WTC11 (cell line): ENCODE measurements around the gene GOLT1A. TPM values are rescaled to one million over a fixed set of nuclear protein-coding genes. Genes with fewer than 3 reads are reported as not detected.

Experiments
- ATAC-seq: fragments of 200-7000 bp; cut with Tn5 transposase; 2 replicates; pipeline ENCODE4 v1.10.0; 2021; ENCODE audit warnings: mild to moderate bottlenecking, moderate library complexity
- CTCF ChIA-PET: fragments of 300-600 bp; sonication (Branson Sonifier 250); formaldehyde crosslinking; loops from one replicate; lab custom pipeline; 2021; ENCODE audit warnings: antibody characterized with exemption; lab: Charles Lee
- POLR2A ChIA-PET: fragments of 350-600 bp; sonication (Branson Sonifier 250); formaldehyde crosslinking; loops from one replicate; lab custom pipeline; 2021; ENCODE audit warnings: antibody characterized with exemption; lab: Charles Lee
- DNase-seq: peaks from one replicate; pipeline ENCODE4 v3.0.0; 2021; ENCODE audit warnings: low spot score
- H3K27ac Mint-ChIP-seq: 2 replicates; pipeline ENCODE4 v1.8.0; 2021; ENCODE audit warnings: mixed read lengths
- H3K27me3 Mint-ChIP-seq: 2 replicates; pipeline ENCODE4 v1.8.0; 2021; ENCODE audit warnings: low read depth, mild to moderate bottlenecking, moderate library complexity, mixed read lengths
- H3K36me3 Mint-ChIP-seq: 2 replicates; pipeline ENCODE4 v1.8.0; 2021; ENCODE audit warnings: mixed read lengths
- H3K4me1 Mint-ChIP-seq: 2 replicates; pipeline ENCODE4 v1.8.0; 2022; ENCODE audit warnings: mixed read lengths
- H3K4me3 Mint-ChIP-seq: 2 replicates; pipeline ENCODE4 v1.8.0; 2021; ENCODE audit warnings: mild to moderate bottlenecking, moderate library complexity, mixed read lengths
- H3K9me3 Mint-ChIP-seq: 2 replicates; pipeline ENCODE4 v1.8.0; 2021; ENCODE audit warnings: mixed read lengths
- ATF1 ChIP-seq: sonication (generic); formaldehyde crosslinking; IDR thresholded peaks from 2 replicates; pipeline ENCODE4 v1.8.1; 2023; ENCODE audit warnings: mild to moderate bottlenecking, moderate library complexity, missing genetic modification reagents
- CREB1 ChIP-seq: sonication (generic); formaldehyde crosslinking; IDR thresholded peaks from 2 replicates; pipeline ENCODE4 v1.8.0; 2023; ENCODE audit warnings: mild to moderate bottlenecking, missing genetic modification reagents
- IRF2 ChIP-seq: sonication (generic); formaldehyde crosslinking; IDR thresholded peaks from 2 replicates; pipeline ENCODE4 v1.8.0; 2022; ENCODE audit warnings: low read depth, missing genetic modification reagents, borderline replicate concordance
- JAZF1 ChIP-seq: fragments of 250-450 bp; sonication (Bioruptor Pico); IDR thresholded peaks from 2 replicates; pipeline ENCODE4 v1.9.0; 2021; ENCODE audit warnings: moderate library complexity, mild to moderate bottlenecking, inconsistent platforms
- RELA ChIP-seq: sonication (generic); formaldehyde crosslinking; IDR thresholded peaks from 2 replicates; pipeline ENCODE4 v1.8.1; 2022; ENCODE audit warnings: missing genetic modification reagents, mild to moderate bottlenecking, borderline replicate concordance
- SMAD4 ChIP-seq: sonication (generic); formaldehyde crosslinking; IDR thresholded peaks from 2 replicates; pipeline ENCODE4 v1.8.0; 2022; ENCODE audit warnings: mild to moderate bottlenecking, missing genetic modification reagents
- SOX15 ChIP-seq: fragments of 250-450 bp; sonication (Bioruptor Pico); IDR thresholded peaks from 2 replicates; pipeline ENCODE4 v1.9.0; 2021; ENCODE audit warnings: mild to moderate bottlenecking
- ZBTB21 ChIP-seq: sonication (generic); formaldehyde crosslinking; IDR thresholded peaks from 2 replicates; pipeline ENCODE4 v1.8.1; 2023; ENCODE audit warnings: mild to moderate bottlenecking, missing genetic modification reagents, borderline replicate concordance
- ZNF232 ChIP-seq: sonication (generic); formaldehyde crosslinking; IDR thresholded peaks from 2 replicates; pipeline ENCODE4 v1.8.0; 2022; ENCODE audit warnings: mild to moderate bottlenecking, missing genetic modification reagents
- ZNF423 ChIP-seq: fragments of 250-450 bp; sonication (Bioruptor Pico); IDR thresholded peaks from 2 replicates; pipeline ENCODE4 v2.1.2; 2022; ENCODE audit warnings: mild to moderate bottlenecking, moderate library complexity
- total RNA-seq: library from RNA; stranded (reverse); gene quantifications from 3 replicates; pipeline ENCODE4 v1.2.3, GENCODE V29; 2021
- TF ChIP-seq, protein P1 (sequence below): fragments of 250-450 bp; sonication (Bioruptor Pico); IDR thresholded peaks from 2 replicates; pipeline ENCODE4 v1.9.0; 2021; ENCODE audit warnings: mild to moderate bottlenecking
- TF ChIP-seq, protein P2 (sequence below): sonication (generic); formaldehyde crosslinking; IDR thresholded peaks from 2 replicates; pipeline ENCODE4 v1.8.1; 2022; ENCODE audit warnings: low read depth, missing genetic modification reagents, borderline replicate concordance
- TF ChIP-seq, protein P3 (sequence below): fragments of 250-450 bp; sonication (Bioruptor Pico); IDR thresholded peaks from 2 replicates; pipeline ENCODE4 v1.8.0; 2021; ENCODE audit warnings: mild to moderate bottlenecking
- TF ChIP-seq, protein P4 (sequence below): sonication (generic); formaldehyde crosslinking; IDR thresholded peaks from 2 replicates; pipeline ENCODE4 v1.8.0; 2022; ENCODE audit warnings: mild to moderate bottlenecking, missing genetic modification reagents
- TF ChIP-seq, protein P5 (sequence below): sonication (generic); formaldehyde crosslinking; conservative IDR thresholded peaks from 2 replicates; pipeline ENCODE4 v1.8.1; 2023; ENCODE audit warnings: mild to moderate bottlenecking, low read depth, missing genetic modification reagents, moderate library complexity
- TF ChIP-seq, protein P6 (sequence below): sonication (generic); formaldehyde crosslinking; IDR thresholded peaks from 2 replicates; pipeline ENCODE4 v1.8.0; 2022; ENCODE audit warnings: missing genetic modification reagents
- TF ChIP-seq, protein P7 (sequence below): sonication (generic); formaldehyde crosslinking; IDR thresholded peaks from 2 replicates; pipeline ENCODE4 v1.8.1; 2022; ENCODE audit warnings: mild to moderate bottlenecking, missing genetic modification reagents, moderate library complexity, borderline replicate concordance

Gene GOLT1A
- total RNA-seq, 1 experiment from 2014 or later = 6.5 TPM

DNA sequence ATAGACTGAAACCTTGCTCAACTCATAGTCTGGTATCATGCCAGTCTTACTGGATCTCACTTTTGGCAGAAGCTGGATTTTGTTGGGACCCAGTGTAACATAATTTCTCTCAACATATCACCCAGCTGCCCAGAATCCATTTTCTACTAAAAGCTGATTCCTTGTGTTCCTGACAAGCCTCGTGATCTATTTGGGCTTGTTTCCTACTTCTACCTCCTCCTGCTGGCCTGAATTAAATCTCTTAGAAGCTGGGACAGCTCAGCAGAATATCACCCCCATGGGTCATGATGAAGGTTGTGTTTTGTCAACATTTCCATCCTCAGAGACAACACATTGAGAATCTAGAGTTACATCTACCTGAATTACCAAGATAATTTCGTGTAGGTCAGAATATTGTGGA is 7.7 kb downstream of the GOLT1A start:
- no peak for ATAC-seq
- POLR2A ChIA-PET = no interaction called here
- TF ChIP-seq SOX15 (no peak), CREB1 (CRISPR knock-in tag) (no peak), RELA (no peak), ZBTB21 (CRISPR knock-in tag) (no peak), ATF1 (no peak), ZNF232 (CRISPR knock-in tag) (no peak), SMAD4 (CRISPR knock-in tag) (no peak)
- TF ChIP-seq, protein P1, sequence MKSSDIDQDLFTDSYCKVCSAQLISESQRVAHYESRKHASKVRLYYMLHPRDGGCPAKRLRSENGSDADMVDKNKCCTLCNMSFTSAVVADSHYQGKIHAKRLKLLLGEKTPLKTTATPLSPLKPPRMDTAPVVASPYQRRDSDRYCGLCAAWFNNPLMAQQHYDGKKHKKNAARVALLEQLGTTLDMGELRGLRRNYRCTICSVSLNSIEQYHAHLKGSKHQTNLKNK (CRISPR knock-in tag) = no peak
- TF ChIP-seq, protein P2, sequence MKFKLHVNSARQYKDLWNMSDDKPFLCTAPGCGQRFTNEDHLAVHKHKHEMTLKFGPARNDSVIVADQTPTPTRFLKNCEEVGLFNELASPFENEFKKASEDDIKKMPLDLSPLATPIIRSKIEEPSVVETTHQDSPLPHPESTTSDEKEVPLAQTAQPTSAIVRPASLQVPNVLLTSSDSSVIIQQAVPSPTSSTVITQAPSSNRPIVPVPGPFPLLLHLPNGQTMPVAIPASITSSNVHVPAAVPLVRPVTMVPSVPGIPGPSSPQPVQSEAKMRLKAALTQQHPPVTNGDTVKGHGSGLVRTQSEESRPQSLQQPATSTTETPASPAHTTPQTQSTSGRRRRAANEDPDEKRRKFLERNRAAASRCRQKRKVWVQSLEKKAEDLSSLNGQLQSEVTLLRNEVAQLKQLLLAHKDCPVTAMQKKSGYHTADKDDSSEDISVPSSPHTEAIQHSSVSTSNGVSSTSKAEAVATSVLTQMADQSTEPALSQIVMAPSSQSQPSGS (CRISPR knock-in tag) = no peak
- TF ChIP-seq, protein P3, sequence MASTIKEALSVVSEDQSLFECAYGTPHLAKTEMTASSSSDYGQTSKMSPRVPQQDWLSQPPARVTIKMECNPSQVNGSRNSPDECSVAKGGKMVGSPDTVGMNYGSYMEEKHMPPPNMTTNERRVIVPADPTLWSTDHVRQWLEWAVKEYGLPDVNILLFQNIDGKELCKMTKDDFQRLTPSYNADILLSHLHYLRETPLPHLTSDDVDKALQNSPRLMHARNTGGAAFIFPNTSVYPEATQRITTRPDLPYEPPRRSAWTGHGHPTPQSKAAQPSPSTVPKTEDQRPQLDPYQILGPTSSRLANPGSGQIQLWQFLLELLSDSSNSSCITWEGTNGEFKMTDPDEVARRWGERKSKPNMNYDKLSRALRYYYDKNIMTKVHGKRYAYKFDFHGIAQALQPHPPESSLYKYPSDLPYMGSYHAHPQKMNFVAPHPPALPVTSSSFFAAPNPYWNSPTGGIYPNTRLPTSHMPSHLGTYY (CRISPR knock-in tag) = no peak
- TF ChIP-seq, protein P4, sequence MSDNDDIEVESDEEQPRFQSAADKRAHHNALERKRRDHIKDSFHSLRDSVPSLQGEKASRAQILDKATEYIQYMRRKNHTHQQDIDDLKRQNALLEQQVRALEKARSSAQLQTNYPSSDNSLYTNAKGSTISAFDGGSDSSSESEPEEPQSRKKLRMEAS (CRISPR knock-in tag) = no peak
- TF ChIP-seq, protein P5, sequence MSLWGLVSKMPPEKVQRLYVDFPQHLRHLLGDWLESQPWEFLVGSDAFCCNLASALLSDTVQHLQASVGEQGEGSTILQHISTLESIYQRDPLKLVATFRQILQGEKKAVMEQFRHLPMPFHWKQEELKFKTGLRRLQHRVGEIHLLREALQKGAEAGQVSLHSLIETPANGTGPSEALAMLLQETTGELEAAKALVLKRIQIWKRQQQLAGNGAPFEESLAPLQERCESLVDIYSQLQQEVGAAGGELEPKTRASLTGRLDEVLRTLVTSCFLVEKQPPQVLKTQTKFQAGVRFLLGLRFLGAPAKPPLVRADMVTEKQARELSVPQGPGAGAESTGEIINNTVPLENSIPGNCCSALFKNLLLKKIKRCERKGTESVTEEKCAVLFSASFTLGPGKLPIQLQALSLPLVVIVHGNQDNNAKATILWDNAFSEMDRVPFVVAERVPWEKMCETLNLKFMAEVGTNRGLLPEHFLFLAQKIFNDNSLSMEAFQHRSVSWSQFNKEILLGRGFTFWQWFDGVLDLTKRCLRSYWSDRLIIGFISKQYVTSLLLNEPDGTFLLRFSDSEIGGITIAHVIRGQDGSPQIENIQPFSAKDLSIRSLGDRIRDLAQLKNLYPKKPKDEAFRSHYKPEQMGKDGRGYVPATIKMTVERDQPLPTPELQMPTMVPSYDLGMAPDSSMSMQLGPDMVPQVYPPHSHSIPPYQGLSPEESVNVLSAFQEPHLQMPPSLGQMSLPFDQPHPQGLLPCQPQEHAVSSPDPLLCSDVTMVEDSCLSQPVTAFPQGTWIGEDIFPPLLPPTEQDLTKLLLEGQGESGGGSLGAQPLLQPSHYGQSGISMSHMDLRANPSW (CRISPR knock-in tag) = no peak
- TF ChIP-seq, protein P6, sequence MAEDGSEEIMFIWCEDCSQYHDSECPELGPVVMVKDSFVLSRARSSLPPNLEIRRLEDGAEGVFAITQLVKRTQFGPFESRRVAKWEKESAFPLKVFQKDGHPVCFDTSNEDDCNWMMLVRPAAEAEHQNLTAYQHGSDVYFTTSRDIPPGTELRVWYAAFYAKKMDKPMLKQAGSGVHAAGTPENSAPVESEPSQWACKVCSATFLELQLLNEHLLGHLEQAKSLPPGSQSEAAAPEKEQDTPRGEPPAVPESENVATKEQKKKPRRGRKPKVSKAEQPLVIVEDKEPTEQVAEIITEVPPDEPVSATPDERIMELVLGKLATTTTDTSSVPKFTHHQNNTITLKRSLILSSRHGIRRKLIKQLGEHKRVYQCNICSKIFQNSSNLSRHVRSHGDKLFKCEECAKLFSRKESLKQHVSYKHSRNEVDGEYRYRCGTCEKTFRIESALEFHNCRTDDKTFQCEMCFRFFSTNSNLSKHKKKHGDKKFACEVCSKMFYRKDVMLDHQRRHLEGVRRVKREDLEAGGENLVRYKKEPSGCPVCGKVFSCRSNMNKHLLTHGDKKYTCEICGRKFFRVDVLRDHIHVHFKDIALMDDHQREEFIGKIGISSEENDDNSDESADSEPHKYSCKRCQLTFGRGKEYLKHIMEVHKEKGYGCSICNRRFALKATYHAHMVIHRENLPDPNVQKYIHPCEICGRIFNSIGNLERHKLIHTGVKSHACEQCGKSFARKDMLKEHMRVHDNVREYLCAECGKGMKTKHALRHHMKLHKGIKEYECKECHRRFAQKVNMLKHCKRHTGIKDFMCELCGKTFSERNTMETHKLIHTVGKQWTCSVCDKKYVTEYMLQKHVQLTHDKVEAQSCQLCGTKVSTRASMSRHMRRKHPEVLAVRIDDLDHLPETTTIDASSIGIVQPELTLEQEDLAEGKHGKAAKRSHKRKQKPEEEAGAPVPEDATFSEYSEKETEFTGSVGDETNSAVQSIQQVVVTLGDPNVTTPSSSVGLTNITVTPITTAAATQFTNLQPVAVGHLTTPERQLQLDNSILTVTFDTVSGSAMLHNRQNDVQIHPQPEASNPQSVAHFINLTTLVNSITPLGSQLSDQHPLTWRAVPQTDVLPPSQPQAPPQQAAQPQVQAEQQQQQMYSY = no peak
- TF ChIP-seq, all 79 proteins: peak for 0

DNA sequence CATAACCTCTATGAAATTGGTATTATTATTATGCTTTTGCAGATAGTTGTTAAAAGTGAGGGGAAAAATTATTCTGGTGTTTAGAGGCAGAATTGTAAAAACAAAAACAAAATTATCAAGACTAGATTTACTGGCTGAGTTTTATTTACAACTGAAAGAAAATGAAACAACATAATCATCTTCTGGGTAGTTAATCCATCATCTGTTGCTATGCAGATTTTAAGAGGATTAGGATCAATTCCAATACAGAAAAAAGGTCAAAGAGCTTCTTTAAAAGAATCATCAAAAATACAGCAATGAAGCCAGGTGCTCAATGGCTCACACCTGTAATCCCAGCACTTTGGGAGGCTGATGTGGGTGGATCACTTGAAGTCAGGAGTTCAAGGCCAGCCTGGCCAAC is 8.3 kb downstream of the GOLT1A start:
- no peak for ATAC-seq
- no peaks in the 10 kb centered on the region; the same call in 1 of the 2 replicates for H3K27me3 Mint-ChIP-seq
- no peak overlapping the region for H3K4me3 Mint-ChIP-seq
- TF ChIP-seq, protein P3 (CRISPR knock-in tag) = no peak
- TF ChIP-seq ZNF423 (no peak), CREB1 (CRISPR knock-in tag) (no peak), SMAD4 (CRISPR knock-in tag) (no peak), JAZF1 (CRISPR knock-in tag) (no peak), IRF2 (CRISPR knock-in tag) (no peak)
- TF ChIP-seq, protein P7, sequence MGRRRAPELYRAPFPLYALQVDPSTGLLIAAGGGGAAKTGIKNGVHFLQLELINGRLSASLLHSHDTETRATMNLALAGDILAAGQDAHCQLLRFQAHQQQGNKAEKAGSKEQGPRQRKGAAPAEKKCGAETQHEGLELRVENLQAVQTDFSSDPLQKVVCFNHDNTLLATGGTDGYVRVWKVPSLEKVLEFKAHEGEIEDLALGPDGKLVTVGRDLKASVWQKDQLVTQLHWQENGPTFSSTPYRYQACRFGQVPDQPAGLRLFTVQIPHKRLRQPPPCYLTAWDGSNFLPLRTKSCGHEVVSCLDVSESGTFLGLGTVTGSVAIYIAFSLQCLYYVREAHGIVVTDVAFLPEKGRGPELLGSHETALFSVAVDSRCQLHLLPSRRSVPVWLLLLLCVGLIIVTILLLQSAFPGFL (CRISPR knock-in tag) = no peak

More for the DNA sequence above, 7.7 kb downstream of the GOLT1A start:
- no peak for DNase-seq
- CTCF ChIA-PET = interaction anchor here (0.6 to 6.0 kb wide), 12 partner anchors 9 to 321 kb away, joined by 3 to 159 read pairs (median 14); partner anchors contain the start of genes KISS1, PLEKHA6 and REN
- Mint-ChIP-seq H3K27ac (no peak overlapping the region), H3K4me1 (no peaks in the 10 kb centered on the region), H3K9me3 (no peaks in the 10 kb centered on the region), H3K4me3 (no peak overlapping the region), H3K36me3 (no peaks in the 10 kb centered on the region), H3K27me3 (no peaks in the 10 kb centered on the region; the same call in 1 of the 2 replicates)

More for the DNA sequence above, 8.3 kb downstream of the GOLT1A start:
- Mint-ChIP-seq H3K4me1 (no peaks in the 10 kb centered on the region), H3K36me3 (no peaks in the 10 kb centered on the region), H3K27ac (no peak overlapping the region), H3K9me3 (no peaks in the 10 kb centered on the region)
- ChIA-PET CTCF (interaction anchor here (0.8 to 6.0 kb wide), 10 partner anchors 9 to 193 kb away, joined by 3 to 159 read pairs (median 14); partner anchors contain the start of genes GOLT1A, PLEKHA6 and REN), POLR2A (no interaction called here)
- DNase-seq = no peak
